K562 (cell line): ENCODE results near the gene SOX18. TPM values are rescaled to one million over a fixed set of nuclear protein-coding genes. Genes with fewer than 3 reads are reported as not detected.

Source experiments
- HMG20A ChIP-seq: fragments of 450-650 bp; formaldehyde crosslinking; conservative IDR thresholded peaks from 2 replicates; pipeline ENCODE4 v1.4.0; 2020; ENCODE audit warnings: mild to moderate bottlenecking, mixed read lengths
- MCM2 ChIP-seq: fragments of 450-650 bp; IDR thresholded peaks from 2 replicates; pipeline ENCODE4 v1.6.1; 2017; ENCODE audit warnings: low read depth, mild to moderate bottlenecking
- SMAD2 ChIP-seq: fragments of 150-350 bp; IDR thresholded peaks from 2 replicates; pipeline ENCODE4 v1.6.1; 2014; ENCODE audit warnings: low read depth, mild to moderate bottlenecking, low read length
- TAL1 ChIP-seq: fragments of 450-650 bp; IDR thresholded peaks from 2 replicates; pipeline ENCODE4 v1.6.1; 2016; ENCODE audit warnings: mild to moderate bottlenecking
- ZBTB7A ChIP-seq: IDR thresholded peaks from 2 replicates; pipeline ENCODE4 v1.6.1; 2011; ENCODE audit warnings: low read depth, mild to moderate bottlenecking, low read length, moderate library complexity, borderline replicate concordance; ENCODE audit not compliant: control insufficient read depth
- ZFP1 ChIP-seq: fragments of 450-650 bp; formaldehyde crosslinking; IDR thresholded peaks from 2 replicates; pipeline ENCODE4 v1.4.0; 2020; ENCODE audit warnings: mild to moderate bottlenecking, mixed read lengths
- ZFX ChIP-seq: sonication (generic); formaldehyde crosslinking; IDR thresholded peaks from 2 replicates; pipeline ENCODE4 v1.8.0; 2022; ENCODE audit warnings: mild to moderate bottlenecking, missing genetic modification reagents, moderate library complexity
- polyA plus RNA-seq, 8 experiments: library from polyadenylated mRNA; depleted of rRNA in 4 of 8; stranded (reverse) in 5 of 8; unstranded in 3 of 8; fragments of >200 nt; fragmentation: Nextera tagmentation in 2 of 8; fragmentation: Illumina TruSeq in 1 of 8; extraction: Ambion mirVana in 2 of 8; extraction: Trizol in 1 of 8; gene quantifications; 2 replicates each; pipeline versions ENCODE4 v1.2.1 to v1.2.3, GENCODE V29; 2011 to 2014; ENCODE audit warnings: inconsistent platforms in 1 of 8, missing spikeins in 1 of 8
- total RNA-seq, 7 experiments: library from RNA; depleted of rRNA in 6 of 7; stranded (reverse); fragments of >200 nt in 6 of 7; fragmentation: Illumina TruSeq in 2 of 7; extraction: Trizol in 2 of 7; gene quantifications; 2 replicates each; pipeline versions ENCODE4 v1.2.1 to v1.2.3, GENCODE V29; 2011 to 2021; ENCODE audit warnings: low replicate concordance in 1 of 7
- TF ChIP-seq, protein P1 (sequence below): fragments of 250-450 bp; sonication (Bioruptor Pico); IDR thresholded peaks from 2 replicates; pipeline ENCODE4 v1.5.0; 2021; ENCODE audit warnings: mild to moderate bottlenecking, moderate library complexity
- TF ChIP-seq, protein P2 (sequence below): sonication (generic); formaldehyde crosslinking; IDR thresholded peaks from 2 replicates; pipeline ENCODE4 v1.5.0; 2020; ENCODE audit warnings: missing genetic modification reagents
- TF ChIP-seq, protein P3 (sequence below): sonication (generic); formaldehyde crosslinking; IDR thresholded peaks from 2 replicates; pipeline ENCODE4 v1.8.0; 2022; ENCODE audit warnings: missing genetic modification reagents, mild to moderate bottlenecking, moderate library complexity, borderline replicate concordance
- TF ChIP-seq, protein P4 (sequence below): fragments of 250-450 bp; sonication (Bioruptor Pico); IDR thresholded peaks from 2 replicates; pipeline ENCODE4 v1.8.0; 2022; ENCODE audit warnings: inconsistent platforms
- TF ChIP-seq, protein P5 (sequence below): fragments of 200-800 bp; sonication (Bioruptor generic); IDR thresholded peaks from 2 replicates; pipeline ENCODE4 v1.6.1; 2017; ENCODE audit warnings: missing genetic modification characterization, missing compliant biosample characterization
- TF ChIP-seq, protein P6 (sequence below): sonication (generic); formaldehyde crosslinking; IDR thresholded peaks from 2 replicates; pipeline ENCODE4 v1.8.0; 2022; ENCODE audit warnings: mild to moderate bottlenecking, missing genetic modification reagents, borderline replicate concordance

The SOX18 gene
- total and polyA plus RNA-seq, 9 of the 15 experiments (the other 6 are each of a cell fraction or from before 2014, with no cell fraction given) = 0.15 to 19.8 (median 0.33) TPM

DNA sequence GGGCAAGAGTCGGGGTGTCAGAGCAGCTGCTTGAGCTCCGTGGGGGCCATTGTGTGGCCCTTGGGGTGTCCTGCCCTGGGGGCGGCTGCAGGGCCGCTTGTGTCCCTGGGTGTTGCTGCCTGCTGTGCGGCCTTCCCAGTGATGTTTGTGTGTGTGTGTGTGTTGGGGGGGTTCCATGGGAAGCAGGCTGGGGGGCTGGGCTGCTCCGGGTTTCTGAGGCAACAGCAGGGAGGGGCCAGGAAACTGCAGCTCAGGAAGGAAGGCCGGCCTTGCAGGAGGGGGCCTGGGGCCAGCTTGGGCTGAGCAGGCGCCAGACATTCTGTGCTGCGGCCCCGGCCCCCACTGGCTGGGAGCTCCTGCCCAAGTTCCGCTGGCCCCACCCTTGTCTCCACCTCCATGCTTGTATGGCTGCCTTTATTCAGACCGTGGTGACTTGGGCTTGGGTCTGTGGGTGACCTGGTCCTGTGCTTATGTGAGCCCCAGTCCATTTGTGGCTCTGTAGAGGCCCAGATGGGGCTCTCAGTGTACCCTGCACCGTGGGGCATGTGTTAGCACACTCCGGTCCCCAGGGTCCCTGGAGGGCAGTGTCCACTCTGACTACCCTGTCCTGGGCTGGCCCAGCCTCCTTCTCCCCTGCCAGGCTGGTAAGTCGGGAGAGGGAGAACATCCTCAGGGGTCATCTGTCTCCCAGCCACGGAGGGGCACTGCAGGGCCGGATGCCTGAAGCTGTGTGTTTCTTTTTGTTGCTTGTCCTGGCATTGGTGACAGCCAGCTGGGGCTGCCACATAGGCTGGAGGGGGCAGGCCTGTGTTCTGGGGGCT, 4.6 kb upstream of the SOX18 start (continued):
- TF ChIP-seq, protein P1, sequence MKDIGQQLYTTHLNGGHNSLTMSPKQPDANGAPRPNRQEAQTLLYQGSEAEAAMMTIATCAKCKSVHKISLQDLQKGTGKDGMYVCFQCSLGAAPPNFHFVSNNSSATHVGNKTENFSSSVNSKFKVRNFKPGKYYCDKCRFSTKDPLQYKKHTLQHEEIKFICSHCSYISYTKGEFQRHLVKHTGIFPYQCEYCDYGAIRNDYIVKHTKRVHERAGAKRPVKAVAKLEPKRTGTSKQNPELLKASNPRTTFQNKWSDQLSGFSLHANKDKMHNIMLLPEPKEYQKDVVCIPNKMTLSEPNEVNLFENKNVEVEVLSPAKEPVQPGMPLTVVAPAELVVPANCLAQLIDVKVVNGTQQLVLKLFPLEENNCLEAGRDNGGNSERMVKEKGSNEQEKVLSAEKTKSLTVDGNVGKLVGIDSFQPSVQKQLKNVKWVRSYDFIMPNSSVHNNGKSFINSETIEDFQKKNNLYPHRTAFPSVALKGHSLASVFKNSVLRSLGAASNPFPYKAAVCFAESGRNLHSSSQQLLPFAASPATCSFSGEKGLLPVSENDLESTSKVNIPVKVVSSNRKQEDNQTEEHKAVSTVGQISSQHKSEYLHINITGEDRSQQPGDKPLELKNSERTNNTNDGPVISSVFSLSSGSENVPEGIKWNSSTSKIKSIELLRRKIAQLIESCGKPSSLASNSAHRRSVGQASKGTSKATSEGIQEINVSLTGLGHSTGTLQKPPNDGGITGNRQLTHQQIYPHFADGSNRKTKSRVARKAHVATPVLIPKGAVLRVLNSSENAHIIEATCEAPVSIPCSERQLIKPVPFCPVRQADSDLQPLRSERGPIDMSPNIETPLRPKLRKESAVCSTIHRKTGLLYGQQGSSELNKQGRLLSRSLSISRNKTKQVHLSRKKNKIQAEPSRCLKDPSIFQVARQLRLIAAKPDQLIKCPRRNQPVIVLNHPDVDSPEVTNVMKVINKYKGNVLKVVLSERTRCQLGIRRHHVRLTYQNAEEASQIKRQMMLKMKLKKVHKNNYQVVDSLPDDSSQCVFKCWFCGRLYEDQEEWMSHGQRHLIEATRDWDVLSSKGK (CRISPR knock-in tag) = no peak
- TF ChIP-seq, protein P2, sequence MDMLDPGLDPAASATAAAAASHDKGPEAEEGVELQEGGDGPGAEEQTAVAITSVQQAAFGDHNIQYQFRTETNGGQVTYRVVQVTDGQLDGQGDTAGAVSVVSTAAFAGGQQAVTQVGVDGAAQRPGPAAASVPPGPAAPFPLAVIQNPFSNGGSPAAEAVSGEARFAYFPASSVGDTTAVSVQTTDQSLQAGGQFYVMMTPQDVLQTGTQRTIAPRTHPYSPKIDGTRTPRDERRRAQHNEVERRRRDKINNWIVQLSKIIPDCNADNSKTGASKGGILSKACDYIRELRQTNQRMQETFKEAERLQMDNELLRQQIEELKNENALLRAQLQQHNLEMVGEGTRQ (CRISPR knock-in tag) = no peak
- TF ChIP-seq ZBTB7A (0 out of 2 replicates have a peak, but pooled peaks have one; percentile 54), ZFX (CRISPR knock-in tag) (peak; percentile 42), TAL1 (no peak), SMAD2 (no peak), HMG20A (CRISPR knock-in tag) (no peak), MCM2 (no peak), ZFP1 (CRISPR knock-in tag) (no peak)
- TF ChIP-seq, protein P3, sequence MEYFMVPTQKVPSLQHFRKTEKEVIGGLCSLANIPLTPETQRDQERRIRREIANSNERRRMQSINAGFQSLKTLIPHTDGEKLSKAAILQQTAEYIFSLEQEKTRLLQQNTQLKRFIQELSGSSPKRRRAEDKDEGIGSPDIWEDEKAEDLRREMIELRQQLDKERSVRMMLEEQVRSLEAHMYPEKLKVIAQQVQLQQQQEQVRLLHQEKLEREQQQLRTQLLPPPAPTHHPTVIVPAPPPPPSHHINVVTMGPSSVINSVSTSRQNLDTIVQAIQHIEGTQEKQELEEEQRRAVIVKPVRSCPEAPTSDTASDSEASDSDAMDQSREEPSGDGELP (CRISPR knock-in tag) = peak; percentile 60; the same call in 1 of the 2 replicates
- TF ChIP-seq, protein P4, sequence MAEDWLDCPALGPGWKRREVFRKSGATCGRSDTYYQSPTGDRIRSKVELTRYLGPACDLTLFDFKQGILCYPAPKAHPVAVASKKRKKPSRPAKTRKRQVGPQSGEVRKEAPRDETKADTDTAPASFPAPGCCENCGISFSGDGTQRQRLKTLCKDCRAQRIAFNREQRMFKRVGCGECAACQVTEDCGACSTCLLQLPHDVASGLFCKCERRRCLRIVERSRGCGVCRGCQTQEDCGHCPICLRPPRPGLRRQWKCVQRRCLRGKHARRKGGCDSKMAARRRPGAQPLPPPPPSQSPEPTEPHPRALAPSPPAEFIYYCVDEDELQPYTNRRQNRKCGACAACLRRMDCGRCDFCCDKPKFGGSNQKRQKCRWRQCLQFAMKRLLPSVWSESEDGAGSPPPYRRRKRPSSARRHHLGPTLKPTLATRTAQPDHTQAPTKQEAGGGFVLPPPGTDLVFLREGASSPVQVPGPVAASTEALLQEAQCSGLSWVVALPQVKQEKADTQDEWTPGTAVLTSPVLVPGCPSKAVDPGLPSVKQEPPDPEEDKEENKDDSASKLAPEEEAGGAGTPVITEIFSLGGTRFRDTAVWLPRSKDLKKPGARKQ (CRISPR knock-in tag) = no peak
- TF ChIP-seq, protein P5, sequence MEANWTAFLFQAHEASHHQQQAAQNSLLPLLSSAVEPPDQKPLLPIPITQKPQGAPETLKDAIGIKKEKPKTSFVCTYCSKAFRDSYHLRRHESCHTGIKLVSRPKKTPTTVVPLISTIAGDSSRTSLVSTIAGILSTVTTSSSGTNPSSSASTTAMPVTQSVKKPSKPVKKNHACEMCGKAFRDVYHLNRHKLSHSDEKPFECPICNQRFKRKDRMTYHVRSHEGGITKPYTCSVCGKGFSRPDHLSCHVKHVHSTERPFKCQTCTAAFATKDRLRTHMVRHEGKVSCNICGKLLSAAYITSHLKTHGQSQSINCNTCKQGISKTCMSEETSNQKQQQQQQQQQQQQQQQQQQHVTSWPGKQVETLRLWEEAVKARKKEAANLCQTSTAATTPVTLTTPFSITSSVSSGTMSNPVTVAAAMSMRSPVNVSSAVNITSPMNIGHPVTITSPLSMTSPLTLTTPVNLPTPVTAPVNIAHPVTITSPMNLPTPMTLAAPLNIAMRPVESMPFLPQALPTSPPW (CRISPR knock-in tag) = peak; percentile 34; the same call in 1 of the 2 replicates
- TF ChIP-seq, protein P6, sequence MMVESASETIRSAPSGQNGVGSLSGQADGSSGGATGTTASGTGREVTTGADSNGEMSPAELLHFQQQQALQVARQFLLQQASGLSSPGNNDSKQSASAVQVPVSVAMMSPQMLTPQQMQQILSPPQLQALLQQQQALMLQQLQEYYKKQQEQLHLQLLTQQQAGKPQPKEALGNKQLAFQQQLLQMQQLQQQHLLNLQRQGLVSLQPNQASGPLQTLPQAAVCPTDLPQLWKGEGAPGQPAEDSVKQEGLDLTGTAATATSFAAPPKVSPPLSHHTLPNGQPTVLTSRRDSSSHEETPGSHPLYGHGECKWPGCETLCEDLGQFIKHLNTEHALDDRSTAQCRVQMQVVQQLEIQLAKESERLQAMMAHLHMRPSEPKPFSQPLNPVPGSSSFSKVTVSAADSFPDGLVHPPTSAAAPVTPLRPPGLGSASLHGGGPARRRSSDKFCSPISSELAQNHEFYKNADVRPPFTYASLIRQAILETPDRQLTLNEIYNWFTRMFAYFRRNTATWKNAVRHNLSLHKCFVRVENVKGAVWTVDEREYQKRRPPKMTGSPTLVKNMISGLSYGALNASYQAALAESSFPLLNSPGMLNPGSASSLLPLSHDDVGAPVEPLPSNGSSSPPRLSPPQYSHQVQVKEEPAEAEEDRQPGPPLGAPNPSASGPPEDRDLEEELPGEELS (CRISPR knock-in tag) = no peak
